ENCODE data around the gene STATH. TPM values are rescaled to one million over a fixed set of nuclear protein-coding genes. Genes with fewer than 3 reads are reported as not detected.

The STATH gene, protein sequence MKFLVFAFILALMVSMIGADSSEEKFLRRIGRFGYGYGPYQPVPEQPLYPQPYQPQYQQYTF
- not detected for total RNA-seq

DNA sequence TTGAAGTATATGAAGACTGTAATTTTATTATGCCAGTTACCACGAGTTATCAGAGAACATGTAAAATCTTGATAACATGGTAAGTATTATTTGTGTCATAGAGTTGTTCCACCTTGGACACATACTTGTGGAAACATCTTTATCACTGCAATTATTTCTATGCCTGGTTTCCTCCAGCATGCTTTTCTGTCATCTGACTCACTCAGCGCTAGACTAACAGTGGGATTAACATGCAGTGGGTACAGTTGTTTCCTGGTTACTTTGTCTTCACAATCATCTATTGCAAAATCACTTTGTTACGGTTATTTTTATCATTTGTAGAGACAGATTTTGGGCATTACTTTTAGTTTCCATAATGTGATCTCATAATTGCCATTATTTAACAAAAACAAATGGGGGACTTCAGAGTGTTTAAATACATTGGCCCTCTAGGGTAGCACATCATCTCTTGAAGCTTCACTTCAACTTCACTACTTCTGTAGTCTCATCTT lies at the start of gene STATH:
Gene STATH, plus strand, starts transcription at position 441 of the 491 bp plus-strand sequence. CDS start 2,472 bp downstream, outside the sequence.
- intact Hi-C loops (cut with DNase I): no loop called here
- no peak within 1 kb of the TSS for H3K4me3 ChIP-seq
- H3K27me3 ChIP-seq (replicated peaks; ENCODE audit: insufficient read depth): no peaks in the 10 kb centered on the region
- H3K36me3 ChIP-seq: no peaks in the 10 kb centered on the region
- no peak within 1 kb of the TSS for H3K27ac ChIP-seq
- no peaks in the 10 kb centered on the region for H3K4me1 ChIP-seq (replicated peaks)
- no peaks in the 10 kb centered on the region for H3K9me3 ChIP-seq
- DNase-seq (ENCODE audit: low spot score): no peak
- WGBS: 79% methylated on average over 3 of the region's 3 CpGs
- TF ChIP-seq CTCF (IDR thresholded peaks at IDR 0.05) (no peak), POLR2AphosphoS5 (IDR thresholded peaks at IDR 0.05) (no peak), POLR2A (IDR thresholded peaks at IDR 0.05) (no peak)

GRCh38 chr4:69951602-69952001 lies 44.2 kb upstream of the STATH start:
- Histone ChIP-seq H3K4me3 (no peak overlapping the region), H3K4me1 (replicated peaks) (no peaks in the 10 kb centered on the region), H3K27me3 (replicated peaks; ENCODE audit: insufficient read depth) (no peaks in the 10 kb centered on the region), H3K36me3 (no peaks in the 10 kb centered on the region), H3K9me3 (no peaks in the 10 kb centered on the region), H3K27ac (no peak overlapping the region)
- intact Hi-C loops (cut with DNase I): no loop called here
- DNase-seq (ENCODE audit: low spot score): no peak
- TF ChIP-seq POLR2AphosphoS5 (IDR thresholded peaks at IDR 0.05) (no peak), POLR2A (IDR thresholded peaks at IDR 0.05) (no peak), CTCF (IDR thresholded peaks at IDR 0.05) (no peak)
- WGBS: 87% methylated on average over 3 of the region's 3 CpGs

DNA sequence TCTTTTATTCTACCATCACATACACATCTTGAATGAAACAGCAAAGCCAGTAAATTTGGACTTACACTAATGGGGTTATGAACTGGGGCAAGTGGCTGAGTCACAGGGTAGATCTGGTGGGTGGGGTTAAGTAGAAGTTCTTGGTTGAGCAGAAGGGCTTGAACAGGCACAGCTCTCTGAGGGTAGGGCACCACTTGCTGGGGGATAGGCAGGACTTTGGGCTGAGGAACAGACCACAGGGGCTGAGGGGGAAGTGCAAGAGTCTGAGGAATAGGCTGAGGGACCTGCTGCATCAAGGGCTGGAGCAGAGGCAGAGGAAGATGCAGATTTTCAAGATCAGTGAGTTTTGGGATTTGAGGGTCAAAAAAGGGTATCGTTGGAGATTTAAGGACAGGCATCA lies 38.6 kb upstream of the STATH start:
- Histone ChIP-seq H3K27me3 (replicated peaks; ENCODE audit: insufficient read depth) (no peaks in the 10 kb centered on the region), H3K4me3 (no peak overlapping the region), H3K9me3 (no peaks in the 10 kb centered on the region), H3K27ac (no peak overlapping the region), H3K36me3 (no peaks in the 10 kb centered on the region), H3K4me1 (replicated peaks) (no peaks in the 10 kb centered on the region)
- 92% methylated on average over 1 of the region's 1 CpG for WGBS
- DNase-seq (ENCODE audit: low spot score): no peak
- no peak for TF ChIP-seq POLR2A (IDR thresholded peaks at IDR 0.05)
- no peak for TF ChIP-seq POLR2AphosphoS5 (IDR thresholded peaks at IDR 0.05)
- no peak for TF ChIP-seq CTCF (IDR thresholded peaks at IDR 0.05)
- intact Hi-C loops (cut with DNase I): no loop called here

- no peaks in the 10 kb centered on the region for H3K36me3 ChIP-seq
- no peak within 1 kb of the TSS for H3K27ac ChIP-seq
- WGBS: 95% methylated on average over 2 of the region's 2 CpGs
- no peaks in the 10 kb centered on the region for H3K9me3 ChIP-seq
- H3K4me3 ChIP-seq: no peak within 1 kb of the TSS
- DNase-seq (ENCODE audit: low spot score): no peak
- intact Hi-C loops (cut with DNase I): no loop called here
- TF ChIP-seq POLR2AphosphoS5 (IDR thresholded peaks at IDR 0.05) (no peak), POLR2A (IDR thresholded peaks at IDR 0.05) (no peak), CTCF (IDR thresholded peaks at IDR 0.05) (no peak)
- no peaks in the 10 kb centered on the region for H3K4me1 ChIP-seq (replicated peaks)
- H3K27me3 ChIP-seq (replicated peaks; ENCODE audit: insufficient read depth): no peaks in the 10 kb centered on the region
These were observed 30.1 kb upstream of the STATH start, which contains the start of gene CSN2 for GRCh38 chr4:69965628-69966027. Gene CSN2, minus strand, starts transcription at chr4:69965728. Its CDS starts 4,733 bp downstream, at chr4:69960995.

DNA sequence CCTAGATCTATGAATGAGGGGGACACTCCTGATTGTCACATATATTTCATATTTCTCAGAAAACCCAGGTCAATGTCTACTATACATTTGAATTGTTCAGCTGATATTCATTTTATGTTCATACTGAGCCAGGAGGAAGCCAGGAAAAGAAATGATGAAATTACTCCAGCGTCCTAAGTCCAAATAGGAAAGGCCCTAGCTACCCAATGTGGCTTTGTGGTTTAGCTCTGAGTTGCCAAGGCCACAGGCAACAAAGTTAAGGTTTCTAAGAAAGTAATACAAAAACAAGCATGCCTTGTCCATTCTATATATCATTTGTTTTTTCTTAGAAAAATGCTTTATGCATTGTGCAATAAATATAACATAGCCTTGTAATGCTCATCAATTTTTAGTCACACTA lies 25.7 kb upstream of the STATH start:
- TF ChIP-seq CTCF (IDR thresholded peaks at IDR 0.05): no peak
- TF ChIP-seq POLR2A (IDR thresholded peaks at IDR 0.05): no peak
- no peak for TF ChIP-seq POLR2AphosphoS5 (IDR thresholded peaks at IDR 0.05)
- no peak for DNase-seq (ENCODE audit: low spot score)
- WGBS: 76% methylated on average over 1 of the region's 1 CpG
- intact Hi-C loops (cut with DNase I): no loop called here
- no peak overlapping the region for H3K4me3 ChIP-seq
- H3K27me3 ChIP-seq (replicated peaks; ENCODE audit: insufficient read depth): no peaks in the 10 kb centered on the region
- H3K4me1 ChIP-seq (replicated peaks): no peaks in the 10 kb centered on the region
- H3K27ac ChIP-seq: no peak overlapping the region
- no peaks in the 10 kb centered on the region for H3K9me3 ChIP-seq
- H3K36me3 ChIP-seq: no peaks in the 10 kb centered on the region

All from prostate gland (tissue), 2 donors.